Subcutaneous preadipocyte (primary cell): Measurements from ENCODE around the gene ZFP69. TPM values are rescaled to one million over a fixed set of nuclear protein-coding genes. Genes with fewer than 3 reads are reported as not detected.

ENCODE experiments used
- total RNA-seq: library from RNA; depleted of rRNA; stranded (reverse); fragments of >200 nt; gene quantifications from 2 replicates; pipeline ENCODE4 v1.2.3, GENCODE V29; 2012

ZFP69 gene
- 4.1 and 4.4 TPM in 2 replicates for total RNA-seq

GRCh38 chr1:40476924-40477677 is at the start of gene ZFP69:
TSS of gene ZFP69 (plus strand) at chr1:40477290. CDS start at chr1:40479362, 2,072 bp downstream.

GRCh38 chr1:40449684-40450494 is 27.2 kb upstream of the ZFP69 start, which contains the start of gene ZFP69B:
TSS of gene ZFP69B (plus strand) at chr1:40450476. CDS start at chr1:40450962, 486 bp downstream.

GRCh38 chr1:40508375-40509341 is 31.6 kb downstream of the ZFP69 start, which contains the start of gene EXO5:
TSS of gene EXO5 (plus strand) at chr1:40508767. CDS start at chr1:40514545, 5,778 bp downstream.

GRCh38 chr1:40531381-40532061 is 54.4 kb downstream of the ZFP69 start, which contains the start of gene ZNF684:
TSS of gene ZNF684 (plus strand) at chr1:40531637. CDS start at chr1:40533167, 1,530 bp downstream.

Other genes with a start within 250 kb of the ZFP69 start
- gene TMCO2, start 229.4 kb upstream of the ZFP69 start, total RNA-seq = not detected in 2 replicates
- gene ZMPSTE24, start 219.1 kb upstream of the ZFP69 start, total RNA-seq = 47.8 and 56.5 TPM in 2 replicates
- 0.59 and 0.73 TPM in 2 replicates for gene COL9A2, start 160.0 kb upstream of the ZFP69 start, total RNA-seq
- 21.7 and 40.1 TPM in 2 replicates for gene SMAP2, start 103.6 kb upstream of the ZFP69 start, total RNA-seq
- 2.9 and 4.9 TPM in 2 replicates for gene ZFP69B, start 26.8 kb upstream of the ZFP69 start, total RNA-seq
- 5.9 and 6.6 TPM in 2 replicates for gene EXO5, start 31.5 kb downstream of the ZFP69 start, total RNA-seq
- gene ZNF684, start 54.3 kb downstream of the ZFP69 start, total RNA-seq = 2.7 and 3.3 TPM in 2 replicates
- gene RIMS3, start 188.4 kb downstream of the ZFP69 start, total RNA-seq = under 0.01 and 0.20 TPM in 2 replicates
- gene NFYC, start 214.4 kb downstream of the ZFP69 start, total RNA-seq = 20.2 and 27.4 TPM in 2 replicates